Activated CD8-positive, alpha-beta memory T cell treated with anti-CD3 and anti-CD28 coated beads for 36 hours (primary cell): Measurements from ENCODE around the gene TRIM13. TPM values are rescaled to one million over a fixed set of nuclear protein-coding genes. Genes with fewer than 3 reads are reported as not detected.

Source experiments
- CTCF ChIA-PET: fragments of 350-600 bp; sonication (Branson Sonifier 250); formaldehyde crosslinking; loops from one replicate; lab custom pipeline; 2021; ENCODE audit warnings: antibody characterized with exemption; lab: Charles Lee
- POLR2A ChIA-PET: fragments of 350-600 bp; sonication (Branson Sonifier 250); formaldehyde crosslinking; loops from one replicate; lab custom pipeline; 2021; ENCODE audit warnings: antibody characterized with exemption; lab: Charles Lee
- total RNA-seq, 2 experiments: library from RNA; stranded (reverse); gene quantifications; one replicate each; pipeline ENCODE4 v1.2.3, GENCODE V29; 2021

TRIM13 gene
- total RNA-seq, 2 experiments from 2014 or later = 14.8 to 16.7 TPM

- POLR2A ChIA-PET = no interaction called here
- CTCF ChIA-PET = no interaction called here
Measured at GRCh38 chr13:49993666-49994065, 3.2 kb upstream of the TRIM13 start.

- CTCF ChIA-PET = interaction anchor here (0.6 to 3.1 kb wide), 2 partner anchors 86 to 1448 kb away, joined by 3 to 19 read pairs; no protein-coding TSS in a partner anchor
- POLR2A ChIA-PET = no interaction called here
Measured at GRCh38 chr13:49995625-49996101, 1.2 kb upstream of the TRIM13 start.

DNA sequence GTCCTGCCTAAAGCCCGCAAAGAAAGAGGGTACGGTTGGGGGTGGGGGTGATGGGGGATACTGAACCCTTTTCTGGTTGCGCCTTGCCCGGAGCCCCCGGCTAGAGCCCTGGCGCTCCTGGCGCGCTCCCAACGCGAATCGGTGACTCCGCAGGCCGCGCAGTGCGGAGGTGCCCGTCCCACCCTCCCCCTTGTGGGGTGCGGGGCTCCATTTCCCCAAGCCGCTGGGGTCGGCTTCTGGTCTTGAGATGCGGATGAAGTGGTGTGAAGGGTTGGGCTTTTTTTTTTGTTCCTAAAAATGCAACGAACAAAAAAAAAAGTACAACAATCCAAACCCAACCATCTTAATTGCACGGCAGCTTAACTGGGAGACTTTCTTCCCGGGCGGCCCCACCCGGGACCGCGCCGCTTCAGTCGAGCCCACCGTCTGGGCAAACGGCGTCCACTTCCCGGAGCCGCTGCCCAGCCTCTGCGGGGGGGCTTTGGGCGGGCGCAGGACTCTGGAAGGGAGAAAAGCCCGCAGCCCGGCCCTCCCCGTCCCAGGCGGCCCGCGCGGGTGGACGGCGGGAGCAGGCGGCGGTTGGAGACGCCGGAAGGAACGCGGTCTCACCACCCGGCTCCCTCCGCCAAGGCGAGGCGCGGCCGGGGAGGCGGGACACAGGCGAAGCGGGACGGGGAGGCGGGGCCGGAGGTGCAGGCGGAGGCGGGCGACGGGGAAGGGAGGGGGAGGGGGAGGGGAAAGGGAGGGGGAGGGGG, 504 bp upstream of the TRIM13 start:
- POLR2A ChIA-PET = interaction anchor here (0.9 to 2.2 kb wide), 5 partner anchors 60 to 595 kb away, joined by 4 to 24 read pairs (median 7); partner anchors contain the start of gene SPRYD7
- CTCF ChIA-PET = interaction anchor here (0.6 to 3.1 kb wide), 11 partner anchors 8 to 1418 kb away, joined by 3 to 19 read pairs (median 6); partner anchors contain the start of gene SPRYD7

GRCh38 chr13:49997955-49998354, 1.1 kb downstream of the TRIM13 start:
- ChIA-PET POLR2A (interaction anchor here (0.6 to 2.2 kb wide), 8 partner anchors 11 to 716 kb away, joined by 3 to 24 read pairs (median 4); partner anchors contain the start of genes KPNA3 and SPRYD7), CTCF (interaction anchor here (0.9 to 3.1 kb wide), 13 partner anchors 9 to 913 kb away, joined by 3 to 19 read pairs (median 6); partner anchors contain the start of gene SPRYD7)

DNA sequence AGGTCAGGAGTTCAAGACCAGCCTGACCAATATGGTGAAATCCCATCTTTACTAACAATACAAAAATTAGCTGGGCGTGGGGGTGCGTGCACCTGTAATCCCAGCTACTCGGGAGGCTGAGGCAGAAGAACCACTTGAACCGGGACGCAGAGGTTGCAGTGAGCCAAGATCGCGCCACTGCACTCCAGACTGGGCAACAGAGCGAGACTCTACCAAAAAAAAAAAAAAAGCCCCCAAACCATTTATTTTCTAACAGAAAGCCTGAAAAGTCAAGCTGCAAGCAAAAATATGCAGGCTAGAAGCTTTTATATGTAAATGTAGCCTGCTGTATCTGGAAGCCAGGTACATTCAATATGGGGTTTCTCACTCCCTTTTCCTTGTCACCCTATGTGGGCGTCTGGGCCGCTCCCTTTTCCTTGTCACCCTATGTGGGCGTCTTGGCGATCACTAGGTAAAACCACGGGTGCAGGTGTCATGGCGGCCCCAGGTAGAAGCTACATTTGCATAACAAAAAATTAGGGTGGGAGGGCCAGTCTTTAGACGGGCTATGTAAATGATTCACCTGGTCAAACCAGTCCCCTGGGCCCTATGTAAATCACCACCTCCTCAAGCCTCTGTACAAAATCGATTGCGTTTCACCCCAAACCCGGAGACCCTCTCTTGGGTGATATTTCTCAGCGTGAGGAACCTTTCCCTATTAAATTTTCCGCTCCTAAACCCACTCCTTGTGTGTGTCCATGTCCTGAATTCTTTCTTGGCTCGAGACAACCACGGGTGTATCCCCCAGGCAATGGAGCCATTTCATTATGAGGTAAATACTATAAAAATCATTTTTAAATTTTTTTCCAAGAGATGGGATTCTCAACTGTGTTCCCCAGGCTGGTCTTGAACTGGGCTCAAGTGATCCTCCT, 2.1 kb downstream of the TRIM13 start:
- CTCF ChIA-PET = interaction anchor here (3.1 kb wide), 1 partner anchor 82 kb away, joined by 19 read pairs; no protein-coding TSS in a partner anchor

DNA sequence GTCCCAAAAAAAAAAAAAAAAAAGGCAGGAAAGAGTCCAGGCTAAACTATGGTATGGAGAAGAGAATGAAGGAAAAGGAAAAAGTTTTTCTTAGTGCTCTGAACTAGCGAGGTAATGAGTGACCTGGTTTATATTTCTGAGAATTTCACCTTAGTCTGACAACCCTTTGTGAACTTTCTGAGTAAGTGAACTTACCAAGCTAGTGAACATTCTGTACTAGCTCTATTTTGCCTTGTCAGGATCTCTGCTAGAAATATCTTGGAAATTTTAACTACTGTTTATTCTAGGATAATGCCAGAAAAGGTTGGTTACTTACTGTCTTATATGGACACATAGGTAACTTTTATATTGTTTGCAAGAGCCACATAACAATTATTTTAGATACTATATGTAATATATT, 4.4 kb downstream of the TRIM13 start:
- POLR2A ChIA-PET = no interaction called here
- CTCF ChIA-PET = no interaction called here

More for the DNA sequence above, 2.1 kb downstream of the TRIM13 start:
- POLR2A ChIA-PET = interaction anchor here (2.2 kb wide), 1 partner anchor 126 kb away, joined by 24 read pairs; no protein-coding TSS in a partner anchor

DNA sequence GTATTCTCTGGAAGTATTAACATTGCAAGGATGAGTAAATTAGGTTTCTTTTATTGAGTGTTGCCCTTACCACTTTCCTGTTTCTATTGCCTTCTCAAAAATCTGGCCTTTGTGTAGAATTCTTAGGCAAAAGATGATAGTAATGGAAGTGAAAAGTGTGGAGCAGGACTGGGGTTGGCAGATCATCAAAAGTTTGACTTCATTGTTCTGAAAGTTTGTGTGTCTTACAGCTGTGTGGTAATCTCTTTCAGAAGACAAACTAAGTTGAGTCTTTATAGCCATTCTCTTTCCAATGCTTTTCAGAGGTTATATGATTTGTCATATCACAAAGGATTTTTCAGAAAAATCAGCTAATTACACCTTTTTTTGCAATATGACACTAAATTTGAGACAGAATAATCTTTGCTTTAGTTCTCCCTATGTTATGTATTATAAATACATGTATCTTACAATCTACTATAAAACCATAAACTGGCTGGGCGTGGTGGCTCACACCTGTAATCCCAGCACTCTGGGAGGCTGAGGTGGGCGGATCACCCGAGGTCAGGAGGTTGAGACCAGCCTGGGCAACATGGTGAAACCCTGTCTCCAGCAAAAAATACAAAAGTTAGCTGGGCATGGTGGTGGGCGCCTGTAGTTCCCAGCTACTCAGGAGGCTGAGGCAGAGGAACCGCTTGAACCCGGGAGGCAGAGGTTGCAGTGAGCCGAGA, 9.7 kb downstream of the TRIM13 start:
- CTCF ChIA-PET = interaction anchor here (0.7 to 0.9 kb wide), 3 partner anchors 9 to 314 kb away, joined by 3 to 4 read pairs (median 3); partner anchors contain the start of gene KCNRG
- POLR2A ChIA-PET = no interaction called here

GRCh38 chr13:50011461-50011860, 14.6 kb downstream of the TRIM13 start:
- ChIA-PET CTCF (interaction anchor here (1.9 kb wide), 1 partner anchor 14 kb away, joined by 7 read pairs; the partner anchor contains the start of gene TRIM13), POLR2A (interaction anchor here (1.2 kb wide), 1 partner anchor 14 kb away, joined by 4 read pairs; no protein-coding TSS in a partner anchor)

GRCh38 chr13:50012396-50013169, 15.7 kb downstream of the TRIM13 start:
- CTCF ChIA-PET = interaction anchor here (1.9 kb wide), 1 partner anchor 15 kb away, joined by 7 read pairs; the partner anchor contains the start of gene TRIM13
- POLR2A ChIA-PET = interaction anchor here (0.5 kb wide), 1 partner anchor 44 kb away, joined by 3 read pairs; no protein-coding TSS in a partner anchor

- CTCF ChIA-PET = no interaction called here
- POLR2A ChIA-PET = no interaction called here
Measured at GRCh38 chr13:50014386-50014785, 17.5 kb downstream of the TRIM13 start.

DNA sequence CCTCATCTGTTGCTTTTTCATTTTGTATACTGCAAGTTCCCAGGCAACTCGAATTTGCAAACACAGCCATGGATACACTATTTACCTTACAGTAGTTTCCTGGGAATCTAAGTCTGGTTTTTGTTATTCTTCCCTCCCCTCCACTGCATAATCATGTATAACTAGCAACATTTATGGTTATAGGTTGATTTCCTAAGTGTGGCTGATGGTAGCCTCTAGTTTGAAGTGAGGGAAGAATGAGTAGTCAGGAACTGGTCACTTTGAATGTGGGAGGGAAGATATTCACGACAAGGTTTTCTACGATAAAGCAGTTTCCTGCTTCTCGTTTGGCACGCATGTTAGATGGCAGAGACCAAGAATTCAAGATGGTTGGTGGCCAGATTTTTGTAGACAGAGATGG, 18.4 kb downstream of the TRIM13 start, which contains the start of gene KCNRG:
Gene KCNRG, plus strand, starts transcription at position 187 of the 400 bp plus-strand sequence. Its CDS starts 50 bp downstream, at position 237.
- CTCF ChIA-PET = interaction anchor here (0.7 kb wide), 1 partner anchor 9 kb away, joined by 3 read pairs; no protein-coding TSS in a partner anchor
- POLR2A ChIA-PET = no interaction called here

DNA sequence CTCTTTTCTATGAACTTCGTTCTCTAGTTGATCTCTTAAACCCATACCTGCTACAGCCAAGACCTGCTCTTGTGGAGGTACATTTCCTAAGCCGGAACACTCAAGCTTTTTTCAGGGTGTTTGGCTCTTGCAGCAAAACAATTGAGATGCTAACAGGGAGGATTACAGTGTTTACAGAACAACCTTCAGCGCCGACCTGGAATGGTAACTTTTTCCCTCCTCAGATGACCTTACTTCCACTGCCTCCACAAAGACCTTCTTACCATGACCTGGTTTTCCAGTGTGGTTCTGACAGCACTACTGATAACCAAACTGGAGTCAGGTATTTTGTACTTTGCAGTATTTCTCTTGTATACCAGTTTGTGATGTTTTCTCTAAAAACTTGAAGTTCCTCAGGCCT, 18.9 kb downstream of the TRIM13 start:
- ChIA-PET POLR2A (no interaction called here), CTCF (interaction anchor here (0.7 kb wide), 1 partner anchor 9 kb away, joined by 3 read pairs; no protein-coding TSS in a partner anchor)

GRCh38 chr13:50016444-50016843, 19.6 kb downstream of the TRIM13 start:
- ChIA-PET POLR2A (no interaction called here), CTCF (no interaction called here)

- ChIA-PET POLR2A (no interaction called here), CTCF (interaction anchor here (2.0 kb wide), 1 partner anchor 21 kb away, joined by 6 read pairs; the partner anchor contains the start of gene TRIM13)
Measured at GRCh38 chr13:50017819-50018218, 21.0 kb downstream of the TRIM13 start.

DNA sequence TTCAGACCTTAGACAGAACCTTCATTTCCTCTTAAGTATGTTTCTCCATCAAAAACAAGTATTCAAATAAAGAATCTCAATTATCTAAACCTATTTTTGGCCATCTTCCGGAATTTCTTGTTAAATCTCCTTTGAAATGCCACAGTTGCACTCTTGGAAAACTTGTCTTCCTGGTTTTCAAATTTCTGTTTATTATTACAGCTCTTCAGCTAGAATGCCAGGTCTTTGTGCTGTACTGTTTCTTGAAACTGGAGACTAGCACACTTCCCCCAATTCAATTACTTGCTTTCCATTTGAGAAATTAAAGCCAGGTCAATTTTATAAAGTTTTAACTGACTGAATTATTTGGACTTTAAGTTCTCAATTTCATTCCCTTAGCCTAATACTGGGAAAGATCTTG, 28.6 kb downstream of the TRIM13 start:
- ChIA-PET CTCF (no interaction called here), POLR2A (no interaction called here)

DNA sequence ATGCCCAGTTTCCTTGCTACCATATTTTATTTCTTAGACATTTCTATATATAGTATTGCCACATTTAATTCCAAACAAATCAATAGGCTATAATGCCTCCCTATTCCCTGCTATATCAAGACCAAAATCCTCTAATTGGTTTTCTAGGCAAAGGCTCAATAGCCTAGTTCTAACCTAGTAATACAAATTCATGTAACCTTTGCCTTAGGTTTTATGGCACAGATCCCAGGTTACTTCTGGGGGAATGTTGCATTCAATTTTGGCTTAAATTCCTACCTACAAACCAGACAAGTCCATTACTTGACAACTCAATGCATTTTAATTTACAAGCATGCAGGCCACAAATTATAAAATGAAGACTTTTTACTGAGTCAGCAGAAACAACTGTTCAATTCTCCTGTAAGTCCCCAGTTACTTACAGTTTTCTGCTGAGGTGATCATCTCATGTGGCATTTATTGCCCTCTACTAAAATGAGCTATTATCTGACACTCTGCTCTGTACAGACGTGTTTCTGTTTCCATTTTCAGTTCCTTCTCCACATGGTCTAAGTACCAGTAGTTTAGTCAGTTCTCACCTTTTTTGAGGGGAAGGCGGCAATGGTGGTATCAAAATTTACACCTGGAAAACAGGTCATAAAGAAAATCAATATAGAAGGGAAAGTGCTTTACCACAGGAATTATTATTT, 30.1 kb downstream of the TRIM13 start:
- POLR2A ChIA-PET = interaction anchor here (0.5 kb wide), 1 partner anchor 420 kb away, joined by 15 read pairs; no protein-coding TSS in a partner anchor
- CTCF ChIA-PET = no interaction called here

DNA sequence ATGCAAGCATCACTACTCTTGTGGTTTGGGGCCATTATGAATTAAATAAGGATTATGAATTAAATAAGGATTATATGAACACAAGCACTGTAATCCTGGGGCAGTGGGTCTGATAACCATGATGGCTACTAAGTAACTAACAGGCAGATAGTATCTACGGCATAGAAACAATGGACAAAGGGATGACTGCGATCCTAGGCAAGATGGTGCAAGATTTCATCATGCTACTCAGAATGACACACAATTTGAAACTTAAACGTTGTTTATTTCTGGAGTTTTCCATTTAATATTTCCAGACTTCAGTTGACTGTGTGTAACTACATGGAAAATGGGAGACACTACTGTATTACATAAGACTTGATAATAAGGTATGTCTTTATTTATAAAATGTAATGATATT, 33.5 kb downstream of the TRIM13 start:
- POLR2A ChIA-PET = no interaction called here
- CTCF ChIA-PET = no interaction called here
